Measurements from ENCODE around the gene MARCHF6.
"Not testable (repeated sequence)": the region's sequence is repeated elsewhere in the genome, so short reads cannot be mapped to it uniquely, and the experiment has no call there.

Gene MARCHF6

GRCh38 chr5:10339058-10339811 lies 14.3 kb upstream of the MARCHF6 start:
- no peak for TF ChIP-seq CTCF (IDR thresholded peaks at IDR 0.05; ENCODE audit: low read depth, low read length)
- H3K4me3 ChIP-seq (ENCODE audit: low read depth, low read length) = no peak overlapping the region

GRCh38 chr5:10339958-10340357 lies 13.5 kb upstream of the MARCHF6 start:
- TF ChIP-seq CTCF (IDR thresholded peaks at IDR 0.05; ENCODE audit: low read depth, low read length) = no peak

GRCh38 chr5:10343486-10343885 lies 10.0 kb upstream of the MARCHF6 start:
- no peak overlapping the region for H3K4me3 ChIP-seq (ENCODE audit: low read depth, low read length)
- no peak for TF ChIP-seq CTCF (IDR thresholded peaks at IDR 0.05; ENCODE audit: low read depth, low read length)

More at GRCh38 chr5:10339958-10340357, 13.5 kb upstream of the MARCHF6 start:
- H3K4me3 ChIP-seq (ENCODE audit: low read depth, low read length) = no peak overlapping the region

- H3K4me3 ChIP-seq (ENCODE audit: low read depth, low read length) = not testable (repeated sequence)
These were observed 8.9 kb upstream of the MARCHF6 start for GRCh38 chr5:10344461-10345106.

GRCh38 chr5:10348258-10348657 lies 5.2 kb upstream of the MARCHF6 start:
- no peak for TF ChIP-seq CTCF (IDR thresholded peaks at IDR 0.05; ENCODE audit: low read depth, low read length)
- no peak overlapping the region for H3K4me3 ChIP-seq (ENCODE audit: low read depth, low read length)

GRCh38 chr5:10351199-10351905 lies 2.1 kb upstream of the MARCHF6 start:
- no peak overlapping the region for H3K4me3 ChIP-seq (ENCODE audit: low read depth, low read length)
- TF ChIP-seq CTCF (IDR thresholded peaks at IDR 0.05; ENCODE audit: low read depth, low read length) = no peak

- H3K4me3 ChIP-seq (ENCODE audit: low read depth, low read length) = no peak overlapping the region; the same call in 1 of the 2 replicates
- no peak for TF ChIP-seq CTCF (IDR thresholded peaks at IDR 0.05; ENCODE audit: low read depth, low read length)
These were observed 1.6 kb upstream of the MARCHF6 start for GRCh38 chr5:10351919-10352318.
